SU-DHL-6 (cell line): ENCODE results near the gene ZFP3.

Experiments
- H2AFZ ChIP-seq: fragments of 200-600 bp; sonication (generic); 2 replicates; pipeline ENCODE4 v1.6.1; 2014; ENCODE audit warnings: low read depth, mild to moderate bottlenecking, moderate library complexity, mixed read lengths, antibody characterized with exemption, low read length; ENCODE audit not compliant: severe bottlenecking
- H3F3A ChIP-seq: fragments of 200-600 bp; shearing (Covaris generic); 2 replicates; pipeline ENCODE4 v1.6.0; 2016; ENCODE audit warnings: antibody characterized with exemption, mild to moderate bottlenecking; ENCODE audit not compliant: insufficient read depth
- H3K27ac ChIP-seq: fragments of 200-600 bp; sonication (generic); 2 replicates; pipeline ENCODE4 v1.5.1; 2016; ENCODE audit warnings: low read depth, mild to moderate bottlenecking, low read length, moderate library complexity, mixed read lengths
- H3K27me3 ChIP-seq: fragments of 200-600 bp; sonication (generic), shearing (Covaris generic); 2 replicates; pipeline ENCODE4 v1.6.0; 2014; ENCODE audit warnings: mild to moderate bottlenecking, low read length
- H3K36me3 ChIP-seq: fragments of 200-600 bp; sonication (generic); 2 replicates; pipeline ENCODE4 v1.6.1; 2014; ENCODE audit warnings: mild to moderate bottlenecking, low read length, mixed read lengths
- H3K4me2 ChIP-seq: fragments of 300-600, 200-600 bp; shearing (Covaris generic), sonication (generic); 2 replicates; pipeline ENCODE4 v1.6.0; 2014; ENCODE audit warnings: low read length, low read depth, mild to moderate bottlenecking; ENCODE audit not compliant: poor library complexity, severe bottlenecking
- H3K4me3 ChIP-seq: fragments of 200-600 bp; sonication (generic); 2 replicates; pipeline ENCODE4 v1.5.1; 2014; ENCODE audit warnings: antibody characterized with exemption, low read length, mild to moderate bottlenecking, mixed read lengths; ENCODE audit not compliant: insufficient read depth, poor library complexity, severe bottlenecking
- H3K79me2 ChIP-seq: fragments of 200-600 bp; sonication (generic); 2 replicates; pipeline ENCODE4 v1.6.1; 2014; ENCODE audit warnings: mild to moderate bottlenecking, low read length, moderate library complexity; ENCODE audit not compliant: insufficient read depth
- H3K9ac ChIP-seq: fragments of 200-600 bp; sonication (generic); 2 replicates; pipeline ENCODE4 v1.7.0; 2014; ENCODE audit warnings: mild to moderate bottlenecking, low read length
- H3K9me2 ChIP-seq: fragments of 200-600 bp; sonication (generic); replicated peaks from 2 replicates; pipeline ENCODE4 v1.6.1; 2014; ENCODE audit warnings: low read length; ENCODE audit not compliant: insufficient read depth
- H3K9me3 ChIP-seq: fragments of 200-600 bp; sonication (generic); 2 replicates; pipeline ENCODE4 v1.6.1; 2014; ENCODE audit warnings: low read length, mixed read lengths; ENCODE audit not compliant: insufficient read depth
- H4K20me1 ChIP-seq: fragments of 200-600 bp; sonication (generic); 2 replicates; pipeline ENCODE4 v1.6.1; 2014; ENCODE audit warnings: low read depth, mild to moderate bottlenecking, antibody characterized with exemption, low read length, moderate library complexity, mixed read lengths
- EZH2phosphoT487 ChIP-seq: fragments of 200-600 bp; sonication (generic), shearing (Covaris generic); conservative IDR thresholded peaks from 2 replicates; pipeline ENCODE4 v1.6.1; 2018; ENCODE audit warnings: mild to moderate bottlenecking, antibody characterized with exemption, low read length, moderate library complexity, mixed read lengths
- TF ChIP-seq, protein P1 (sequence below): fragments of 200-600 bp; sonication (generic); IDR thresholded peaks from one replicate; pipeline ENCODE4 v1.5.1; 2017; ENCODE audit warnings: antibody characterized with exemption, mild to moderate bottlenecking, low read length, moderate library complexity; ENCODE audit not compliant: insufficient read depth, poor library complexity, severe bottlenecking

ZFP3 gene

GRCh38 chr17:5035315-5035714, 43.0 kb upstream of the ZFP3 start, which contains the start of gene SLC52A1:
Gene SLC52A1 (minus strand): TSS chr17:5035426. CDS start chr17:5034606, 820 bp downstream.
- Histone ChIP-seq H3K9me2 (no peaks in the 10 kb centered on the region), H3K9me3 (no peaks in the 10 kb centered on the region), H3K27ac (no peak within 1 kb of the TSS), H3F3A (peaks cover 5% of the 10 kb centered on the region; the same call in 1 of the 2 replicates), H3K4me3 (no peak within 1 kb of the TSS), H3K4me2 (no peak within 1 kb of the TSS), H2AFZ (no peak within 1 kb of the TSS), H3K9ac (no peak within 1 kb of the TSS), H3K79me2 (no peaks in the 10 kb centered on the region), H4K20me1 (no peaks in the 10 kb centered on the region), H3K36me3 (no peaks in the 10 kb centered on the region), H3K27me3 (no peaks in the 10 kb centered on the region)
- TF ChIP-seq, protein P1, sequence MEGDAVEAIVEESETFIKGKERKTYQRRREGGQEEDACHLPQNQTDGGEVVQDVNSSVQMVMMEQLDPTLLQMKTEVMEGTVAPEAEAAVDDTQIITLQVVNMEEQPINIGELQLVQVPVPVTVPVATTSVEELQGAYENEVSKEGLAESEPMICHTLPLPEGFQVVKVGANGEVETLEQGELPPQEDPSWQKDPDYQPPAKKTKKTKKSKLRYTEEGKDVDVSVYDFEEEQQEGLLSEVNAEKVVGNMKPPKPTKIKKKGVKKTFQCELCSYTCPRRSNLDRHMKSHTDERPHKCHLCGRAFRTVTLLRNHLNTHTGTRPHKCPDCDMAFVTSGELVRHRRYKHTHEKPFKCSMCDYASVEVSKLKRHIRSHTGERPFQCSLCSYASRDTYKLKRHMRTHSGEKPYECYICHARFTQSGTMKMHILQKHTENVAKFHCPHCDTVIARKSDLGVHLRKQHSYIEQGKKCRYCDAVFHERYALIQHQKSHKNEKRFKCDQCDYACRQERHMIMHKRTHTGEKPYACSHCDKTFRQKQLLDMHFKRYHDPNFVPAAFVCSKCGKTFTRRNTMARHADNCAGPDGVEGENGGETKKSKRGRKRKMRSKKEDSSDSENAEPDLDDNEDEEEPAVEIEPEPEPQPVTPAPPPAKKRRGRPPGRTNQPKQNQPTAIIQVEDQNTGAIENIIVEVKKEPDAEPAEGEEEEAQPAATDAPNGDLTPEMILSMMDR: no peak
- TF ChIP-seq EZH2phosphoT487: no peak

DNA sequence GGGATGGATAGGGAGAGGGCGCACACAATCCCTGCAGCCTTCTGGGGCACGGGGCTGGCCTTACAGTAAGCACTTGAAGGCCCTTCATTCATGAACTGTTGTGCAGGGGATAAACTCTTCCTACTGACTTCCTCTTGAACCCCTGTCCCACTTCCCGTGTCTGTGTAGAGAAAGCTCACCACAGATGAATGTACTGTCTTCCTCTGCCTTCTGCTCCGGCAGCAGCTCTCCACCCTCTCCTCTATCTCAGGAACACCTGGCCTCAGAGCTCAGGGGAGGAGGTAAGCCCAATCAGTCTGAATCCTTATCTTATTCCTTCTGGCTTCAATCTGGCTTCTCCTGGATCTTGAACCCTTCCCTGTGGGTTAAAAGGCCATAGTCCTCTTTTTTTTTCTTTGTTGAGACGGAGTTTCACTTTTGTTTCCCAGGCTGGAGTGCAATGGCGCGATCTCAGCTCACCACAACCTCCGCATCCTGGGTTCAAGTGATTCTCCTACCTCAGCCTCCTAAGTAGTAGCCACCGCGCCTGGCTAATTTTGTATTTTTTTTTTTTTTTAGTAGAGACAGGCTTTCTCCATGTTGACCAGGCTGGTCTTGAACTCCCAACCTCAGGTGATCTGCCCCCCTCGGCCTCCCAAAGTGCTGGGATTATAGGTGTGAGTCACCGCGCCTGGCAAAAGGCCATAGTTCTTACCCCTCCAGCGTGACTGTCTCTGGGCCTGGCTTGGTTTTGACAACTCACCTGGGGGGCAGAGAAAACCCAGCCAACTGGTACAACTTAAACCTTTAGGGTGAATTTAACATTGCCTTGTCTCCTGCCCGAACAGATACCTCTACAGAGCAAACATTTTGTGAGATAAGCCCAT, 35.9 kb upstream of the ZFP3 start:
- TF ChIP-seq EZH2phosphoT487: no peak
- no peak overlapping the region for H3K4me2 ChIP-seq

DNA sequence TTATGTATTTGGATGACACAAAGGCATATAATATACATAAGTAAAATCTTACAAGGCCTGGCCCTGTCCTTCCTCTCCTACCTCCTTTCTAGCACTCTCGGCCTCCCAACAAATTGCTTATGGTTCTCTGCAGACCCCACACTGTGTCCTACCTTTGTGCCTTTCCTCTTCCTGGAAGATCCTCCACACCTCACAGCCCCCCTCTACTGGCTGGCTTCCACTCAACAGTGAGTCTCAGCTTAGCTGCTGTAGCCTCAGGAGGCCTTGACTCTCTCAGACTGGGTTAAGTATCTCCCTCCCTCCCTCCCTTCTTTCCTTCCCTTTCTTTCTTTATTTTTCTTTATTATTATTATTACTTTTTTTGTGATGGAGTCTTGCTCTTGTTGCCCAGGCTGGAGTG, 34.7 kb upstream of the ZFP3 start:
- Histone ChIP-seq H4K20me1 (no peaks in the 10 kb centered on the region), H3F3A (no peaks in the 10 kb centered on the region), H3K27me3 (no peaks in the 10 kb centered on the region), H3K36me3 (no peaks in the 10 kb centered on the region), H3K9ac (no peak overlapping the region), H2AFZ (no peak overlapping the region), H3K4me2 (no peak overlapping the region), H3K4me3 (no peak overlapping the region), H3K9me3 (no peaks in the 10 kb centered on the region), H3K79me2 (no peaks in the 10 kb centered on the region), H3K27ac (no peak overlapping the region), H3K9me2 (no peaks in the 10 kb centered on the region)
- TF ChIP-seq, protein P1: no peak

More for the DNA sequence above, 35.9 kb upstream of the ZFP3 start:
- no peak overlapping the region for H3K4me3 ChIP-seq
- H3K79me2 ChIP-seq: no peaks in the 10 kb centered on the region
- H3F3A ChIP-seq: no peaks in the 10 kb centered on the region
- no peak overlapping the region for H3K27ac ChIP-seq
- no peak overlapping the region for H2AFZ ChIP-seq
- H3K36me3 ChIP-seq: no peaks in the 10 kb centered on the region
- no peaks in the 10 kb centered on the region for H3K9me2 ChIP-seq
- no peaks in the 10 kb centered on the region for H4K20me1 ChIP-seq
- H3K9me3 ChIP-seq: no peaks in the 10 kb centered on the region
- no peak overlapping the region for H3K9ac ChIP-seq
- H3K27me3 ChIP-seq: no peaks in the 10 kb centered on the region

DNA sequence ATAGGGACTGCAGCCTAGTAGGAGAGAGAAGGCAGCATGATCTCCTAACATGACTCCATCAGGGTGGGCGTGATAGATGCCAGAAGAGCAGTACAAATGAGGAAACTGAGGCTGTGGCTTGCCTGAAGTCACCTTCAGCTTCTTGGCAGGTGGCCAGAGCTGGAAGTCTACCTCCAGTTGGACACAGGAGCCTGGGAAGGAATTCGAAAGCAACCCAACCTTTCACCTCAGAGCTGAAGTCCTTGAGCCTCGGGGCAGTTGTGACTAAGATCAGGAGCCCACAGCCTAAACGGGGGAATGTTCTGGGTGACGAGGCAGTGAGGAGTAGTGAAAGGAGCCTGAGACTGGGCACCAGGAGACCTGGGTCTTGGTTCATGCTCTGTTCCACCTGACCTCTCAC, 33.6 kb upstream of the ZFP3 start:
- Histone ChIP-seq H3F3A (no peaks in the 10 kb centered on the region), H3K9ac (no peak overlapping the region), H3K36me3 (no peaks in the 10 kb centered on the region), H3K9me3 (no peaks in the 10 kb centered on the region), H3K79me2 (no peaks in the 10 kb centered on the region), H4K20me1 (no peaks in the 10 kb centered on the region), H3K27me3 (no peaks in the 10 kb centered on the region), H3K4me2 (no peak overlapping the region), H2AFZ (no peak overlapping the region), H3K27ac (no peak overlapping the region), H3K4me3 (no peak overlapping the region), H3K9me2 (no peaks in the 10 kb centered on the region)
- TF ChIP-seq EZH2phosphoT487: no peak
- TF ChIP-seq, protein P1: no peak
